PC-9 (cell line): Measurements from ENCODE around the gene ADAMTSL1. TPM values are rescaled to one million over a fixed set of nuclear protein-coding genes. Genes with fewer than 3 reads are reported as not detected.

Experiments
- BruUV-seq: library from RNA; stranded (reverse); fragments of 400-500 nt; replicated peaks from 2 replicates; lab custom pipeline; 2021; lab: Mats Ljungman, UMichigan
- CTCF ChIA-PET: fragments of 300-600 bp; sonication (Branson Sonifier 250); formaldehyde crosslinking; loops from one replicate; lab custom pipeline; 2022; ENCODE audit warnings: antibody characterized with exemption; lab: Charles Lee
- POLR2A ChIA-PET: fragments of 300-600 bp; sonication (Branson Sonifier 250); formaldehyde crosslinking; loops from one replicate; lab custom pipeline; 2022; ENCODE audit warnings: antibody characterized with exemption; ENCODE audit not compliant: unreplicated experiment; lab: Charles Lee
- DNase-seq, 2 experiments: peaks; one replicate each; pipeline versions ENCODE4 v3.0.0 to v3.0.0-alpha.2; 2015 to 2022; ENCODE audit warnings: mixed read lengths in 1 of 2
- H2AFZ ChIP-seq: fragments of 200-600 bp; sonication (generic); 2 replicates; pipeline ENCODE4 v1.8.1; 2017; ENCODE audit warnings: antibody characterized with exemption
- H3F3A ChIP-seq: fragments of 200-600 bp; sonication (generic); 2 replicates; pipeline ENCODE4 v1.8.1; 2017; ENCODE audit warnings: antibody characterized with exemption, mild to moderate bottlenecking, low read depth; ENCODE audit not compliant: insufficient read depth
- H3K27ac ChIP-seq: fragments of 200-600 bp; sonication (generic); 2 replicates; pipeline ENCODE4 v1.6.1; 2016; ENCODE audit warnings: mixed run types
- H3K27me3 ChIP-seq: fragments of 200-600 bp; sonication (generic); 2 replicates; pipeline ENCODE4 v1.6.1; 2016; ENCODE audit warnings: low read depth, mixed run types; ENCODE audit not compliant: insufficient read depth
- H3K36me3 ChIP-seq: fragments of 200-600 bp; sonication (generic); 2 replicates; pipeline ENCODE4 v1.6.1; 2016; ENCODE audit warnings: low read depth, mixed run types
- H3K4me1 ChIP-seq: fragments of 200-600 bp; sonication (generic); replicated peaks from 2 replicates; pipeline ENCODE4 v1.6.1; 2016; ENCODE audit warnings: mixed run types; ENCODE audit not compliant: insufficient read depth
- H3K4me2 ChIP-seq: fragments of 200-600 bp; sonication (generic); 2 replicates; pipeline ENCODE4 v1.6.1; 2017; ENCODE audit warnings: mixed run types
- H3K4me3 ChIP-seq: fragments of 200-600 bp; sonication (generic); 2 replicates; pipeline ENCODE4 v1.6.1; 2016; ENCODE audit warnings: mixed run types
- H3K79me2 ChIP-seq: fragments of 200-600 bp; sonication (generic); 2 replicates; pipeline ENCODE4 v1.6.1; 2017; ENCODE audit warnings: low read depth, mixed run types
- H3K9me2 ChIP-seq: fragments of 200-600 bp; sonication (generic); 2 replicates; pipeline ENCODE4 v1.8.1; 2017; ENCODE audit warnings: mild to moderate bottlenecking; ENCODE audit not compliant: insufficient read depth
- H3K9me3 ChIP-seq: fragments of 200-600 bp; sonication (generic); 2 replicates; pipeline ENCODE4 v1.8.1; 2016; ENCODE audit warnings: low read depth; ENCODE audit not compliant: insufficient read depth
- H4K20me1 ChIP-seq: fragments of 200-600 bp; sonication (generic); 2 replicates; pipeline ENCODE4 v1.8.1; 2017; ENCODE audit not compliant: insufficient read depth
- CTCF ChIP-seq: fragments of 200-600 bp; sonication (generic); conservative IDR thresholded peaks from 2 replicates; pipeline ENCODE4 v1.6.1; 2017; ENCODE audit warnings: mixed run types, antibody characterized with exemption, mild to moderate bottlenecking, moderate library complexity
- EZH2 ChIP-seq: fragments of 200-600 bp; sonication (generic); IDR thresholded peaks from 2 replicates; pipeline ENCODE4 v1.8.0; 2017; ENCODE audit warnings: antibody characterized with exemption, low read depth
- intact Hi-C: fragments of 100-400 bp; cut with micrococcal nuclease; formaldehyde crosslinking; loops from one replicate; pipeline ENCODE4 v1.10.0; 2022; ENCODE audit not compliant: unreplicated experiment
- total RNA-seq: library from RNA; stranded (reverse); gene quantifications from 2 replicates; pipeline ENCODE4 v1.2.3, GENCODE V29; 2021

ADAMTSL1 gene
- total RNA-seq, 1 experiment from 2014 or later, result not detected

- no peaks in the 10 kb centered on the region for H3K9me2 ChIP-seq
- H3K36me3 ChIP-seq, result no peaks in the 10 kb centered on the region
- no peaks in the 10 kb centered on the region for H3F3A ChIP-seq
- no peaks in the 10 kb centered on the region for H3K9me3 ChIP-seq
- DNase-seq, result no peak
- CTCF ChIA-PET, result no interaction called here
- TF ChIP-seq CTCF, result no peak
- TF ChIP-seq EZH2, result no peak
- no peaks in the 10 kb centered on the region for H3K27me3 ChIP-seq
- H3K4me1 ChIP-seq, result no peaks in the 10 kb centered on the region
- POLR2A ChIA-PET, result no interaction called here
- no TSS peak for BruUV-seq
- H2AFZ ChIP-seq, result no peak overlapping the region
- intact Hi-C loops, result no loop called here
- H3K4me2 ChIP-seq, result no peak overlapping the region
- no peaks in the 10 kb centered on the region for H3K79me2 ChIP-seq
- no peak overlapping the region for H3K4me3 ChIP-seq
- no peaks in the 10 kb centered on the region for H4K20me1 ChIP-seq
- H3K27ac ChIP-seq, result no peak overlapping the region
Measured at GRCh38 chr9:18896004-18896403, 422.1 kb downstream of the ADAMTSL1 start.

- no peaks in the 10 kb centered on the region for H3K9me3 ChIP-seq
- no peak overlapping the region for H2AFZ ChIP-seq
- H3K9me2 ChIP-seq, result no peaks in the 10 kb centered on the region
- intact Hi-C loops, result no loop called here
- no peaks in the 10 kb centered on the region for H3K27me3 ChIP-seq
- no TSS peak for BruUV-seq
- no peaks in the 10 kb centered on the region for H3K4me1 ChIP-seq
- no peak for DNase-seq
- TF ChIP-seq EZH2 (no peak), CTCF (no peak)
- no peaks in the 10 kb centered on the region for H3K79me2 ChIP-seq
- H3K36me3 ChIP-seq, result no peaks in the 10 kb centered on the region
- no peaks in the 10 kb centered on the region for H4K20me1 ChIP-seq
- ChIA-PET CTCF (no interaction called here), POLR2A (no interaction called here)
- H3K27ac ChIP-seq, result no peak overlapping the region
- no peaks in the 10 kb centered on the region for H3F3A ChIP-seq
- no peak overlapping the region for H3K4me3 ChIP-seq
- no peak overlapping the region for H3K4me2 ChIP-seq
Measured at GRCh38 chr9:18896531-18897179, 422.7 kb downstream of the ADAMTSL1 start.

GRCh38 chr9:18903450-18903849 lies 429.5 kb downstream of the ADAMTSL1 start:
- H3K27ac ChIP-seq, result no peak overlapping the region
- intact Hi-C loops, result no loop called here
- no peak overlapping the region for H3K4me2 ChIP-seq
- H2AFZ ChIP-seq, result no peak overlapping the region
- no peaks in the 10 kb centered on the region for H3K36me3 ChIP-seq
- H3K79me2 ChIP-seq, result no peaks in the 10 kb centered on the region
- no TSS peak for BruUV-seq
- CTCF ChIA-PET, result no interaction called here
- no peak for TF ChIP-seq CTCF
- TF ChIP-seq EZH2, result no peak
- H4K20me1 ChIP-seq, result no peaks in the 10 kb centered on the region
- H3F3A ChIP-seq, result no peaks in the 10 kb centered on the region
- H3K27me3 ChIP-seq, result peaks cover 13% of the 10 kb centered on the region
- H3K9me2 ChIP-seq, result no peaks in the 10 kb centered on the region
- no peaks in the 10 kb centered on the region for H3K9me3 ChIP-seq
- no peak for DNase-seq
- no peak overlapping the region for H3K4me3 ChIP-seq
- no peaks in the 10 kb centered on the region for H3K4me1 ChIP-seq
- POLR2A ChIA-PET, result no interaction called here
